ENCODE measurements around the gene TAF5L.

- TF ChIP-seq MAX (IDR thresholded peaks at IDR 0.05; ENCODE audit: low read depth, low read length) (no peak), NR2C2 (IDR thresholded peaks at IDR 0.05; ENCODE audit: borderline replicate concordance, control insufficient read depth, insufficient read length, low read depth) (no peak), ZBTB40 (IDR thresholded peaks at IDR 0.05; ENCODE audit: borderline replicate concordance) (no peak), CTCF (IDR thresholded peaks at IDR 0.05 in 2 of 3, conservative IDR thresholded peaks at IDR 0.05 in 1 of 3; ENCODE audit: control insufficient read depth in 2 of 3, extremely low read depth in 1 of 3, insufficient read depth in 1 of 3, low read depth in 3 of 3, low read length in 3 of 3) (no peak), KDM1A (IDR thresholded peaks at IDR 0.05; ENCODE audit: borderline replicate concordance) (no peak), SUZ12 (IDR thresholded peaks at IDR 0.05; ENCODE audit: unreplicated experiment) (no peak), ZNF24 (IDR thresholded peaks at IDR 0.05) (no peak), MYC (IDR thresholded peaks at IDR 0.05; ENCODE audit: insufficient read depth, insufficient read length, insufficient replicate concordance, low read length, severe bottlenecking) (no peak), NKRF (conservative IDR thresholded peaks at IDR 0.05) (no peak)
Measured at GRCh38 chr1:229617351-229618100, 8.4 kb downstream of the TAF5L start.

Measured in GM12878 (cell line).